Caco-2 (cell line): Measurements from ENCODE around the gene IPPK. TPM values are rescaled to one million over a fixed set of nuclear protein-coding genes. Genes with fewer than 3 reads are reported as not detected.

Source experiments
- BruUV-seq: library from RNA; stranded (reverse); fragments of 400-500 nt; replicated peaks from 2 replicates; lab custom pipeline; 2021; lab: Mats Ljungman, UMichigan
- CTCF ChIA-PET: fragments of 300-600 bp; sonication (Branson Sonifier 250); formaldehyde crosslinking; loops from one replicate; lab custom pipeline; 2022; ENCODE audit warnings: antibody characterized with exemption; lab: Charles Lee
- POLR2A ChIA-PET: fragments of 300-600 bp; sonication (Branson Sonifier 250); formaldehyde crosslinking; loops from one replicate; lab custom pipeline; 2022; ENCODE audit warnings: antibody characterized with exemption; lab: Charles Lee
- DNase-seq, 2 experiments: peaks; one replicate each; pipeline versions ENCODE4 v3.0.0 to v3.0.0-alpha.2; 2020 to 2022
- H3K27me3 ChIP-seq: replicated peaks from 2 replicates; pipeline ENCODE4 v1.6.0; 2011; ENCODE audit warnings: low read length; ENCODE audit not compliant: control insufficient read depth, insufficient read depth
- H3K36me3 ChIP-seq: 2 replicates; pipeline ENCODE4 v1.5.1; 2011; ENCODE audit warnings: low read length; ENCODE audit not compliant: control insufficient read depth, insufficient read depth
- H3K4me1 ChIP-seq: fragments of 250-450 bp; sonication (Bioruptor Pico); 2 replicates; pipeline ENCODE4 v1.5.1; 2020; ENCODE audit warnings: mild to moderate bottlenecking
- H3K4me3 ChIP-seq: 2 replicates; pipeline ENCODE4 v1.5.1; 2011; ENCODE audit warnings: low read depth, mild to moderate bottlenecking, control low read depth, low read length
- H3K9me3 ChIP-seq: fragments of 250-450 bp; sonication (Bioruptor Pico); 2 replicates; pipeline ENCODE4 v1.5.1; 2020; ENCODE audit warnings: mild to moderate bottlenecking, moderate library complexity
- H3K27ac Mint-ChIP-seq: one replicate; pipeline ENCODE4 v1.8.0; 2022; ENCODE audit warnings: mixed read lengths; ENCODE audit not compliant: unreplicated experiment
- H3K27me3 Mint-ChIP-seq: one replicate; pipeline ENCODE4 v1.8.0; 2022; ENCODE audit warnings: mixed read lengths; ENCODE audit not compliant: insufficient read depth, unreplicated experiment
- H3K36me3 Mint-ChIP-seq: one replicate; pipeline ENCODE4 v1.8.0; 2022; ENCODE audit warnings: mild to moderate bottlenecking, mixed read lengths; ENCODE audit not compliant: insufficient read depth, unreplicated experiment
- H3K4me1 Mint-ChIP-seq: one replicate; pipeline ENCODE4 v1.8.0; 2022; ENCODE audit warnings: low read depth, mixed read lengths; ENCODE audit not compliant: unreplicated experiment
- H3K4me3 Mint-ChIP-seq: one replicate; pipeline ENCODE4 v1.8.0; 2022; ENCODE audit warnings: mild to moderate bottlenecking, moderate library complexity, mixed read lengths; ENCODE audit not compliant: unreplicated experiment
- H3K9me3 Mint-ChIP-seq: one replicate; pipeline ENCODE4 v1.8.0; 2022; ENCODE audit warnings: mixed read lengths; ENCODE audit not compliant: unreplicated experiment
- intact Hi-C: fragments of 100-400 bp; cut with micrococcal nuclease; formaldehyde crosslinking; loops from one replicate; pipeline ENCODE4 v1.10.0; 2022; ENCODE audit not compliant: unreplicated experiment
- total RNA-seq: library from RNA; stranded (reverse); gene quantifications from 2 replicates; pipeline ENCODE4 v1.2.3, GENCODE V29; 2022
- TF ChIP-seq, protein P1 (sequence below), 2 experiments: fragments of 200-600 bp in 1 of 2; IDR thresholded peaks; 1 replicate in 1 of 2; 2 replicates in 1 of 2; pipeline versions ENCODE4 v1.5.1 to v1.8.0; 2011 to 2022; ENCODE audit warnings: antibody characterized with exemption in 1 of 2, control low read depth in 1 of 2, inconsistent platforms in 1 of 2, low read depth in 1 of 2, low read length in 1 of 2, mild to moderate bottlenecking in 1 of 2, moderate library complexity in 1 of 2; ENCODE audit not compliant: insufficient read depth in 1 of 2, severe bottlenecking in 1 of 2, unreplicated experiment in 1 of 2

The IPPK gene
- total RNA-seq, 1 experiment from 2014 or later: 5.4 TPM

DNA sequence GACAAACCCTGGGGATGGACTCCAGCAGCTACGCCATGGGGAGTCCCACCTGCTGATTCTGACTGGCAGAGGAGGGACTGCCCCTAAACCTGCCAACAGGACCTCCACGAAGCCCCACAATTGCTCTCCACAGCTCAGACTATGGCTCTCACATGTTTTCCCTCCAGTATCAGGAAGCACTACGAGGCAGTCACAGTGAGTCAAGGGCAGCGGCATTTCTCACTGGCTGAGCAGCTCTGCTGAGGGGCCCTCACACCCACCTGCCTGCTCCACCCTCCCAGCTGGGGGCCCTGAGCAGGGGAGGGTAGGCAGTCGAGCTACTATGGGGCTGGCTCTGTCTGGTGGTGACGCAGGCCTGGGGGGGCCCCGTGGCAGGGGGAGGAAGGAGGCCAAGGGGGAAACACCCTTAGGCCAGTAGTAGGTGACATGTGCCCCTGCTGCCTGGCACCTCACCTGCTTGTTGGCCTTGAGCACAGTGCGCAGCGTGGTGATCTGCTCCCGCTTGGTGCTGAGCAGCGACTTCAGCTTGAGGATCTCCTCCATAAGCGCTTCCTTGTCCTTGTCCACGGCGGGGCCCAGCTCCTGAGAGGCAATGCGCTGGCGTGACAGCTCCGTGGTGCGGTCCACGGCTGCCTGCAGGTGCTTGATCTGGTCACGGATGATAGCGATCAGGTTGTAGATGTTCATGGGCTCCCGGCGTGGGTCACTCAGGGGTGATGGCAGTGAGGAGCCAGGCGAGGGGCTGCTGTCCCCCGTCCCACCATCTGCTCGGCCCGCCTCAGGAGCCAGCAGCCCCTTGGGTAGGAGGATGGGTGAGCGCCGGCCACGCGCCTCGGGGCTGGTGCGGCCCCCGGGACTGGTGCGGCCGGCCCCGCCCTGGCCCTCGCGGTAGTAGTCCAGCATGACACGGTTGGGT, 48.4 kb upstream of the IPPK start:
- TF ChIP-seq, protein P1, sequence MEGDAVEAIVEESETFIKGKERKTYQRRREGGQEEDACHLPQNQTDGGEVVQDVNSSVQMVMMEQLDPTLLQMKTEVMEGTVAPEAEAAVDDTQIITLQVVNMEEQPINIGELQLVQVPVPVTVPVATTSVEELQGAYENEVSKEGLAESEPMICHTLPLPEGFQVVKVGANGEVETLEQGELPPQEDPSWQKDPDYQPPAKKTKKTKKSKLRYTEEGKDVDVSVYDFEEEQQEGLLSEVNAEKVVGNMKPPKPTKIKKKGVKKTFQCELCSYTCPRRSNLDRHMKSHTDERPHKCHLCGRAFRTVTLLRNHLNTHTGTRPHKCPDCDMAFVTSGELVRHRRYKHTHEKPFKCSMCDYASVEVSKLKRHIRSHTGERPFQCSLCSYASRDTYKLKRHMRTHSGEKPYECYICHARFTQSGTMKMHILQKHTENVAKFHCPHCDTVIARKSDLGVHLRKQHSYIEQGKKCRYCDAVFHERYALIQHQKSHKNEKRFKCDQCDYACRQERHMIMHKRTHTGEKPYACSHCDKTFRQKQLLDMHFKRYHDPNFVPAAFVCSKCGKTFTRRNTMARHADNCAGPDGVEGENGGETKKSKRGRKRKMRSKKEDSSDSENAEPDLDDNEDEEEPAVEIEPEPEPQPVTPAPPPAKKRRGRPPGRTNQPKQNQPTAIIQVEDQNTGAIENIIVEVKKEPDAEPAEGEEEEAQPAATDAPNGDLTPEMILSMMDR (IDR thresholded peaks at IDR 0.05; ENCODE audit: insufficient read depth in 1 of 2, low read depth in 1 of 2, low read length in 1 of 2, severe bottlenecking in 1 of 2, unreplicated experiment in 1 of 2): no peak
- CTCF ChIA-PET: interaction anchor here (2.0 kb wide), 1 partner anchor 72 kb away, joined by 8 read pairs; no protein-coding TSS in a partner anchor
- POLR2A ChIA-PET: no interaction called here
- DNase-seq: no peak
- intact Hi-C loops: no loop called here
- Mint-ChIP-seq H3K4me3 (no peak overlapping the region), H3K36me3 (peaks cover 4% of the 10 kb centered on the region), H3K9me3 (no peaks in the 10 kb centered on the region), H3K27ac (no peak overlapping the region), H3K27me3 (no peaks in the 10 kb centered on the region), H3K4me1 (no peaks in the 10 kb centered on the region)
- no TSS peak for BruUV-seq
- H3K27me3 ChIP-seq: no peaks in the 10 kb centered on the region
- no peaks in the 10 kb centered on the region for H3K9me3 ChIP-seq
- no peaks in the 10 kb centered on the region; the same call in 1 of the 2 replicates for H3K36me3 ChIP-seq
- H3K4me3 ChIP-seq: no peak overlapping the region
- no peaks in the 10 kb centered on the region for H3K4me1 ChIP-seq

- H3K9me3 Mint-ChIP-seq: no peaks in the 10 kb centered on the region
- no peak for DNase-seq
- H3K4me3 ChIP-seq: no peak overlapping the region
- intact Hi-C loops: no loop called here
- ChIA-PET CTCF (interaction anchor here (0.5 to 2.0 kb wide), 3 partner anchors 39 to 73 kb away, joined by 3 to 8 read pairs (median 6); no protein-coding TSS in a partner anchor), POLR2A (no interaction called here)
- H3K4me1 ChIP-seq: no peaks in the 10 kb centered on the region
- BruUV-seq: no TSS peak
- TF ChIP-seq, protein P1 (IDR thresholded peaks at IDR 0.05; ENCODE audit: insufficient read depth in 1 of 2, low read depth in 1 of 2, low read length in 1 of 2, severe bottlenecking in 1 of 2, unreplicated experiment in 1 of 2): no peak
- peaks cover 7% of the 10 kb centered on the region for H3K36me3 Mint-ChIP-seq
- H3K27me3 Mint-ChIP-seq: no peaks in the 10 kb centered on the region
- H3K27ac Mint-ChIP-seq: no peak overlapping the region
- H3K4me1 Mint-ChIP-seq: no peaks in the 10 kb centered on the region
- H3K36me3 ChIP-seq: no peaks in the 10 kb centered on the region; the same call in 1 of the 2 replicates
- H3K27me3 ChIP-seq: no peaks in the 10 kb centered on the region
- no peak overlapping the region for H3K4me3 Mint-ChIP-seq
- H3K9me3 ChIP-seq: no peaks in the 10 kb centered on the region
These were observed 47.5 kb upstream of the IPPK start for GRCh38 chr9:92717201-92718085.

DNA sequence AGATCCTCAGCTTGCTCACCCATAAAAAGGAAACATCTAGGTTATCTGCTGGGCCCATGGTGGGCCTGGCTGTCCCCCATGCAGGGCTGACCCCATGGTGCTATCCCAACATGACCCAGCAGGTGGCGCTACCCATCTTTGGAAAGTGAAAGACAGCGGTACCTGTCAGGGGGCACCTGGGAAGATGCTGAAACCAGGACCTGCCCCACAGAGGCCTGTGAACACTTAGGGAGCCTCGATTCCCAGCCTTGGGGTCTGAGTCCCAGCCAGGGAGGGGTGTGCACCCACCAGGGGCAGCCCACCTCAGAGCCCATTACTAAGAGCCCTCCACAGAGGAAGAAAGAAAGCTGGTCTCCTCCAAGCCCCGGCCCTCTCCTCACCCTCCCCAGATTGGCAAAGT, 46.6 kb upstream of the IPPK start:
- no TSS peak for BruUV-seq
- no peak overlapping the region for H3K4me3 ChIP-seq
- CTCF ChIA-PET: interaction anchor here (0.5 to 2.0 kb wide), 3 partner anchors 40 to 74 kb away, joined by 3 to 8 read pairs (median 6); no protein-coding TSS in a partner anchor
- peak; percentile 67 to 80 for DNase-seq
- no peaks in the 10 kb centered on the region for H3K27me3 ChIP-seq
- no peaks in the 10 kb centered on the region for H3K9me3 Mint-ChIP-seq
- POLR2A ChIA-PET: no interaction called here
- H3K9me3 ChIP-seq: no peaks in the 10 kb centered on the region
- peaks cover 7% of the 10 kb centered on the region for H3K36me3 Mint-ChIP-seq
- H3K4me1 ChIP-seq: no peaks in the 10 kb centered on the region
- no peaks in the 10 kb centered on the region for H3K4me1 Mint-ChIP-seq
- no peaks in the 10 kb centered on the region for H3K27me3 Mint-ChIP-seq
- H3K27ac Mint-ChIP-seq: no peak overlapping the region
- H3K4me3 Mint-ChIP-seq: no peak overlapping the region
- intact Hi-C loops: no loop called here
- no peaks in the 10 kb centered on the region; the same call in 1 of the 2 replicates for H3K36me3 ChIP-seq
- TF ChIP-seq, protein P1 (IDR thresholded peaks at IDR 0.05; ENCODE audit: insufficient read depth in 1 of 2, low read depth in 1 of 2, low read length in 1 of 2, severe bottlenecking in 1 of 2, unreplicated experiment in 1 of 2): peak; percentile 65 to 72
